HUDEP-2 (cell line): Measurements from ENCODE around the gene DLGAP1.
"Not testable (repeated sequence)": the region's sequence is repeated elsewhere in the genome, so short reads cannot be mapped to it uniquely, and the experiment has no call there.

Source experiments
- DNase-seq, 76 experiments: peaks; one replicate each; lab custom pipeline; 2025; ENCODE audit not compliant: unreplicated experiment in 76 of 76; lab: John Stamatoyannopoulos, UW

The DLGAP1 gene

GRCh38 chr18:3713166-3713565 lies 741.9 kb downstream of the DLGAP1 start:
- no peak for DNase-seq

GRCh38 chr18:3712491-3712890 lies 742.6 kb downstream of the DLGAP1 start:
- no peak for DNase-seq

GRCh38 chr18:3710712-3711301 lies 744.3 kb downstream of the DLGAP1 start:
- peak in 4 of 76 experiments; percentile 15 to 35 (median 20) for DNase-seq

GRCh38 chr18:3709205-3709604 lies 745.9 kb downstream of the DLGAP1 start:
- peak in 13 of 76 experiments; percentile 0 to 51 (median 14) for DNase-seq

- peak in 58 of 76 experiments; percentile 3 to 86 (median 41) for DNase-seq
Observed at GRCh38 chr18:3706279-3707097, 748.6 kb downstream of the DLGAP1 start.

- DNase-seq, result no peak
Observed at GRCh38 chr18:3704556-3705344, 750.4 kb downstream of the DLGAP1 start.

- peak in 36 of 76 experiments; percentile 0 to 54 (median 14) for DNase-seq
Observed at GRCh38 chr18:3703732-3704176, 751.4 kb downstream of the DLGAP1 start.

GRCh38 chr18:3699707-3700567 lies 755.2 kb downstream of the DLGAP1 start:
- DNase-seq, result not testable (repeated sequence)

GRCh38 chr18:3694030-3694778 lies 760.9 kb downstream of the DLGAP1 start:
- not testable (repeated sequence) for DNase-seq

GRCh38 chr18:3693410-3693809 lies 761.7 kb downstream of the DLGAP1 start:
- no peak for DNase-seq

GRCh38 chr18:3692691-3693090 lies 762.4 kb downstream of the DLGAP1 start:
- DNase-seq, result no peak

GRCh38 chr18:3692113-3692621 lies 762.9 kb downstream of the DLGAP1 start:
- DNase-seq, result no peak

- no peak for DNase-seq
Observed at GRCh38 chr18:3691705-3692104, 763.4 kb downstream of the DLGAP1 start.

- DNase-seq, result no peak
Observed at GRCh38 chr18:3690764-3691066, 764.4 kb downstream of the DLGAP1 start.

GRCh38 chr18:3689986-3690763 lies 764.9 kb downstream of the DLGAP1 start:
- no peak for DNase-seq

- no peak for DNase-seq
Observed at GRCh38 chr18:3689091-3689490, 766.0 kb downstream of the DLGAP1 start.

GRCh38 chr18:3688690-3689089 lies 766.4 kb downstream of the DLGAP1 start:
- DNase-seq, result no peak

- no peak for DNase-seq
Observed at GRCh38 chr18:3683483-3683882, 771.6 kb downstream of the DLGAP1 start.

GRCh38 chr18:3682061-3682460 lies 773.0 kb downstream of the DLGAP1 start:
- DNase-seq, result no peak
